Epidermal melanocyte (primary cell): ENCODE results near the gene FAP.

Experiments used
- DNase-seq: peaks from one replicate; pipeline ENCODE4 v3.0.0; 2011; ENCODE audit warnings: low spot score; ENCODE audit not compliant: insufficient read length

Gene FAP

DNA sequence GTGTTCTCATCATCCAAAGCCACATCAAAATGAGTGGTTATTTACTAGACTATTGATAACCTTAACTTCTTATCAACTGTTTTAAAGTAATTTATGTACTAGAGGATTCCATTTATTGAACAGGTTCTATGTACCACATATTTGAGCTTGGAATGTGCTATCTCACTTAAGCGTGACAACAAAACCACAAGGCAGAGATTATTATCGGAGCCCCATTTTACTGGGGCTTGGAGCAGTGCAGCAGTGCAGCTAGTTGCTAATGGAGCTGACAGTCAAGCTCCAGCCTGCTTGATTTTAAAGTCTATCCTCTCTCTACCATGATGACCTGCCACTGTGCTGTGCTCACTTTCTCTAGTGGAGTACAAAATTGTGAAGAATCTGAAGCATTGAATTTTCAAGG lies 115.8 kb downstream of the FAP start:
- no peak for DNase-seq

DNA sequence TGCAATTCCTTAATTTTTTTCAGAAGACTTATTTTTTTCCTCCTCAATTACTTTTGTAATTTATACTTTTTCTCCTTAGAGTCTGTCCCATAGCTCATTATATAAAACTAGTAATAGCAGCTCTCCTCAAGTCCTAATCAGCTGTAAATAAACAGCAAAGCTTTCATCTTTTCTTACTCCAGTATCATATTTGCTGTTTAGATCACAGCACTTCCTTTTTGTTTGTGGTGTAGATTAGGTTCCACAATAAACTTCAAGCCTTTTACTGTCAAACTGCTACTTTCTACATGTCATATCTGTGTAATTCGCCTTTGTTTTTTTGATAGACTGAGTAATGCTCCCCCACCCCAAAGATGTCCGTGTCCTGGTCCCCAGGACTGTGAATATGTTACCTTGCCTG lies 116.7 kb downstream of the FAP start:
- no peak for DNase-seq

DNA sequence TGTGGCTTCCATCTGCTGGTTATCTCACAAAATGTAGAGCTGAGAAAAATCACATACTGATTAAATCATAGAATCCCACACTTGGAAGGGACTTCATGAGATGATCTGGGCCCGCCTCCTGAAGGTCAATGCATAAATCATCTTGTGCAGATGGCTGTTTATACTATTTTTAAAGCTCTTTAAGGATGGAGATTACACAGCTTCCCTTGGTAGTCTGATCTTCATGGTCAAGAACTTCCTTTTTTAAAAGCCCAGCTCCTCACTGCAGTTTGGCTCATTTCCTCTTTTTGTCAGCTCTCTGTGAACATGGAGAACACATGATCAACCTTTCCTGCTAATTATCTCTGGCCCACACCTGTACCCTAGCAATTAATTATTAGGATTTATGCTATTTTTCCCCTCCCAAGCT lies 117.1 kb downstream of the FAP start:
- DNase-seq, result no peak

DNA sequence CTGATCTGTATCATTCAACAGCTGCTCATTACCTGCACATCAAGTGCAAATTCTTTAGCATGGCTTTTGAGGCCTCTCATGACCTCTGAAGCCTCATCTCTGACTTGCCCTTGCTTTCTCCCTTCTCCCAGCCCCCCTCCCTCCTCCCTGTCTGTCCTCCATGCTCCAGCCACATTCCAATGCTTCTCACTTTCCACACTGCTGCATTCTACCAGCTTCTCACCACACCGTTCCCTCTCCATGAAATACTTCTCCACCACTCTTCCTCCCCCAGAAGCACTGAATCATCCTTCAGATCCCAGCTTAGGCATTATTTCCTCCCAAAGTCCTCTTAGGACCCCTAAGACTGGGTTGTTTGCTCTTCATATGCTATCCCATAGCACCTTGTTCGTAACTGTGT lies 118.1 kb downstream of the FAP start:
- no peak for DNase-seq

DNA sequence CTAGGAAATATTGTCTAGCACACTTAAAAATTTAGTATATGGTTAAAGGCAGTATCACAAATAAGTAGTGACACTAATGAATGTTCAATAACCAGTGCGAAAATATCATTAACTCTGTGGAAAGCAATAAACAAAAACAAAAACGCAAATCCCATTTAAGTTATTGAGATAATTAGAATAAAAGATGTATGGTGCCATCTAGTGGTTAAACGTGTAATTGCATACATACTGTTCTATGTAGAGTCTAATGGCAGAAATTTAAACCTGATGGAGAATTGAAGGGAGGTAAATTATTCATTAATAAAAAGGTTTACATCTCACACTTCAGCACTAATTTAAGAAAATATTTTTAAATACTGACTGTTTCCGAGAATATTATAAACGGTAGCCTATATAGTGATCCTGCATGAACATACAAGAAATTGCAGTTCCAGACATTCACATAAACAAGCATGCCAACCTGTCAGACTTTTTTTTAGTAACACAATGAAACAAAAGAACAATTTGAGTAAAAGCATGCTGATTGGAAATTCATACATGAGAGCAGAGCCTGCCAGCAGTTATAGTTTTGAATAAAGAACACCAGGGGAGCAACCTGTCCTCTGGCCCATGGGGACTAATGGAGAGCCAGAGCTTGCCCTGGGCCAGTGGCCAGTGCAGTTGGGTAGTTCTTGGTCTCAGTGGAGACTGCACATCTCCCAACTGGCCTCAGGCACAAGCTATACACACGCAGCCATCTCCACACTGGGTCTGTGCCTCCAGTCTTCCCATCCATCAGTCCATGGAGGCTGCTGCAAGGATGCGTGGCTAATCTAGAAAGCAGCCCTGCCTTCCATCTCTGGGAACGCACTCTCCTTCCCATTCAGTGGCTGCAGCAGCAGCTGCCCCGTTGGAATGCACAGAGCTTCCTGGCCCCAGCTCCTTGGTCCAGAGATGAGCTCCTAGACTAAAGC lies 119.2 kb downstream of the FAP start:
- peak; percentile 41 for DNase-seq
